ENCODE data around the gene GFER.
"Not testable (repeated sequence)": the region's sequence is repeated elsewhere in the genome, so short reads cannot be mapped to it uniquely, and the experiment has no call there.

The GFER gene

GRCh38 chr16:1936945-1937479 lies 47.0 kb upstream of the GFER start:
- no peaks in the 10 kb centered on the region; the same call in 1 of the 2 replicates for H3K4me1 ChIP-seq (ENCODE audit: control insufficient read depth, insufficient read depth, low read length)
- POLR2A ChIA-PET: no interaction called here
- H3K36me3 ChIP-seq (ENCODE audit: control insufficient read depth in 2 of 2, insufficient read depth in 1 of 2, low read length in 2 of 2): peaks cover 0 to 38% of the 10 kb centered on the region in 2 experiments; a peak in 2 of 3 replicates
- no peak overlapping the region for H3K27ac ChIP-seq (ENCODE audit: extremely low read depth, low read depth, low read length)
- TF ChIP-seq ZSCAN30 (tag by site-specific recombination; IDR thresholded peaks at IDR 0.05) (no peak), YY2 (tag by site-specific recombination; IDR thresholded peaks at IDR 0.05) (no peak), ZIC2 (tag by site-specific recombination; IDR thresholded peaks at IDR 0.05) (peak; percentile 58), KLF17 (tag by site-specific recombination; IDR thresholded peaks at IDR 0.05) (no peak)
- H3K9me3 ChIP-seq (ENCODE audit: control insufficient read depth, insufficient read depth, low read depth, low read length): no peaks in the 10 kb centered on the region
- CTCF ChIA-PET: no interaction called here
- no peak overlapping the region for H3K4me3 ChIP-seq (ENCODE audit: low read depth, low read length)

DNA sequence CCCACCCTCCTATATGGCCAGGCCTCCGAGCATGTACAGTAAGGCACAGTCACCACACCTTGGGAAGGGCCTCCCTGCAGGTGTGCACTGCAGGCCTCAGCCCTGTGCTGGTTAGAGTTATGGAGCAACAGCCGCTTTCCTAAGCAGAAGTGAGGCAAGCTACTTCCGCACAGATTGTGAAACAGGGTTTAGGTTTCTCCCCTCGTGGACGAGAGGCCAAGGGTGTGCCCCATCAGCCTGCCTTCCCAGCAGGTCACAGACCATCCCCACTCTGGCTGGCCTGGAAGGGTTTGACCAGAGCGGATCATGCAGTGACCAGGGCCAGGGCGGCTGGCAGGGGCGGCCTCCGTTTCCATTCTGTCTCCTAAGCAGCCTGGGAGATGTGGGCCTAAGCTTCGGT lies 45.7 kb upstream of the GFER start:
- no peaks in the 10 kb centered on the region for H3K9me3 ChIP-seq (ENCODE audit: control insufficient read depth, insufficient read depth, low read depth, low read length)
- no peak overlapping the region for H3K4me3 ChIP-seq (ENCODE audit: low read depth, low read length)
- no peaks in the 10 kb centered on the region; the same call in 1 of the 2 replicates for H3K4me1 ChIP-seq (ENCODE audit: control insufficient read depth, insufficient read depth, low read length)
- H3K36me3 ChIP-seq (ENCODE audit: control insufficient read depth in 2 of 2, insufficient read depth in 1 of 2, low read length in 2 of 2): peaks cover 0 to 38% of the 10 kb centered on the region in 2 experiments; a peak in 2 of 3 replicates
- no peak overlapping the region for H3K27ac ChIP-seq (ENCODE audit: extremely low read depth, low read depth, low read length)
- TF ChIP-seq ZNF112 (tag by site-specific recombination; IDR thresholded peaks at IDR 0.05) (no peak), ZNF10 (tag by site-specific recombination; IDR thresholded peaks at IDR 0.05) (no peak), ZNF169 (tag by site-specific recombination; IDR thresholded peaks at IDR 0.05) (no peak), ZNF654 (tag by site-specific recombination; IDR thresholded peaks at IDR 0.05; ENCODE audit: low read depth) (no peak), ZNF626 (tag by site-specific recombination; IDR thresholded peaks at IDR 0.05) (no peak), ZNF140 (tag by site-specific recombination; IDR thresholded peaks at IDR 0.05) (no peak), ZNF571 (tag by site-specific recombination; IDR thresholded peaks at IDR 0.05) (no peak), ZNF26 (tag by site-specific recombination; IDR thresholded peaks at IDR 0.05) (no peak), ZNF274 (IDR thresholded peaks at IDR 0.05; ENCODE audit: low read length) (no peak), ZNF274 (tag by site-specific recombination; IDR thresholded peaks at IDR 0.05; ENCODE audit: borderline replicate concordance) (no peak), ZNF560 (tag by site-specific recombination; IDR thresholded peaks at IDR 0.05; ENCODE audit: borderline replicate concordance) (no peak), ZNF610 (tag by site-specific recombination; IDR thresholded peaks at IDR 0.05; ENCODE audit: borderline replicate concordance) (no peak), ZNF174 (tag by site-specific recombination; IDR thresholded peaks at IDR 0.05) (no peak)
- CTCF ChIA-PET: no interaction called here
- POLR2A ChIA-PET: interaction anchor here (0.6 kb wide), 1 partner anchor 249 kb away, joined by 6 read pairs; no protein-coding TSS in a partner anchor

DNA sequence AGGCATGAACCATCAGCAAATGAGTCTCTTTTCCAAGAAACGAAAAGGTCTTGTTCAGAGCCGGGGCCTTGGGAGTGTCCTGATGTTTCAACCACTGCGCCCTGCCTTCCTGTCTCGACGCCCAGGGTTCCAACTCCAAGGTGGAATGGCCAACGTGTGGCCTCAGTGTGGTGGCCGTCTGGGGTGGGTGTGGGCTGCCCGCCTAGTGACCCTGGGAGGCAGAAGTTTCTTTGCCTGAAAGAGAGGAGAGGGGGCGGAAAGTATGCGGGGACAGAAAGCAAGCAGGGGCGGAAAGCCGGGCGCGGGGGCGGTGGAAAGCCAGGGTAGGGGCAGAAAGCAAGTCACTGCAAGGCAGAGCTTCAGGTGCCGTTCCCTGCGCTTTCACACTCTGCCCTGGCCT lies 45.1 kb upstream of the GFER start:
- TF ChIP-seq EGR2 (tag by site-specific recombination; IDR thresholded peaks at IDR 0.05; ENCODE audit: low read depth): peak; percentile 89
- TF ChIP-seq ZNF10 (tag by site-specific recombination; IDR thresholded peaks at IDR 0.05): no peak
- TF ChIP-seq KLF7 (tag by site-specific recombination; IDR thresholded peaks at IDR 0.05; ENCODE audit: borderline replicate concordance): no peak
- TF ChIP-seq ZFHX2 (tag by site-specific recombination; conservative IDR thresholded peaks at IDR 0.05): peak; percentile 83
- ChIA-PET CTCF (no interaction called here), POLR2A (interaction anchor here (0.6 to 1.7 kb wide), 3 partner anchors 26 to 249 kb away, joined by 3 to 7 read pairs (median 6); partner anchors contain the start of gene RPS2)
- H3K27ac ChIP-seq (ENCODE audit: extremely low read depth, low read depth, low read length): no peak overlapping the region
- no peaks in the 10 kb centered on the region for H3K9me3 ChIP-seq (ENCODE audit: control insufficient read depth, insufficient read depth, low read depth, low read length)
- no peak overlapping the region for H3K4me3 ChIP-seq (ENCODE audit: low read depth, low read length)
- no peaks in the 10 kb centered on the region; the same call in 1 of the 2 replicates for H3K4me1 ChIP-seq (ENCODE audit: control insufficient read depth, insufficient read depth, low read length)
- peaks cover 0 to 38% of the 10 kb centered on the region in 2 experiments; a peak in 2 of 3 replicates for H3K36me3 ChIP-seq (ENCODE audit: control insufficient read depth in 2 of 2, insufficient read depth in 1 of 2, low read length in 2 of 2)

- H3K4me1 ChIP-seq (ENCODE audit: control insufficient read depth, insufficient read depth, low read length); H3K4me3 ChIP-seq (ENCODE audit: low read depth, low read length); H3K9me3 ChIP-seq (ENCODE audit: control insufficient read depth, insufficient read depth, low read depth, low read length); H3K27ac ChIP-seq (ENCODE audit: extremely low read depth, low read depth, low read length): not testable (repeated sequence)
- CTCF ChIA-PET: interaction anchor here (0.7 to 2.6 kb wide), 3 partner anchors 11 to 74 kb away, joined by 3 to 19 read pairs (median 3); no protein-coding TSS in a partner anchor
- POLR2A ChIA-PET: interaction anchor here (0.7 to 1.9 kb wide), 3 partner anchors 16 to 538 kb away, joined by 4 to 7 read pairs (median 5); partner anchors contain the start of gene RPS2
- H3K36me3 ChIP-seq (ENCODE audit: control insufficient read depth in 2 of 2, insufficient read depth in 1 of 2, low read length in 2 of 2): peaks cover 0 to 38% of the 10 kb centered on the region in 2 experiments; a peak in 2 of 3 replicates
These were observed 44.2 kb upstream of the GFER start for GRCh38 chr16:1939833-1940232.
